NCI-H146 treated with DMSO at 0.1 percent for 48 hours (cell line): ENCODE data around the gene DGCR6L.
"Not testable (repeated sequence)": the region's sequence is repeated elsewhere in the genome, so short reads cannot be mapped to it uniquely, and the experiment has no call there.

ENCODE experiments used
- DNase-seq: peaks from one replicate; lab custom pipeline; 2025; ENCODE audit not compliant: unreplicated experiment; lab: John Stamatoyannopoulos, UW

The DGCR6L gene

DNA sequence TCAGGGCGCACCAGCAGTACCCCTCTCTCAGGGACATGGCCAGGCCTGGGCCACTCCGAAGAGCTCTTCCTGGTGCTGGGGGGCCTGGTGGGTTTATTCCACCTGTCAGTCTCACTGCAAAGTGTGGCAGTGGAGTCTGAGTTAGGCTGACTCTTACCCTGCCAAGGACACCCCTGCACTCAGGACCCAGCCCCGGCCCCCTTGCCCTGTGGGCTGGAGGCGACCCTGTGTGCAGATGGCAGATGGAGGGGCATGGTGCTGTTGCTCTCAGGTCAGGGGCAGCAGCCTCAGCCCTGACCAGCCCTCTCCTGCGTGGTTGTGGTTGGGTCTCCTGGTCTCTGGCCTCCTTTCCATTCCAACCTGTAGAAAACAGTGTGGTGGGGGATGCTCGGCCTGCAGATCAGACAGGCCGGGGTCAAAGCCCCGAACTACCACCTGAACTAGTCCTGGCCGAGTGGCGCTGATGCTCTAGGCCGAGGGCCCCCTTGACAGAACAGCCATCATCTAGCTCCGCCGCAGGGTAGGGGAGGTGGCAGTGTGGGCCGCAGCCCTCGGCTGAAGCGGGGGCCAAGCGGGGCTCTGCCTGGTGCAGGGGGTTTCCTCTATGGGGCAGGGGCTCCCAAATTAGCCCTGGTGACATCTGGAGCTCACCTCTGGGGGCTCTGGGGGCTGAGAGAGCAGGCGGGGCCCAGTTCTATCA lies 41.8 kb downstream of the DGCR6L start:
- DNase-seq, result not testable (repeated sequence)

DNA sequence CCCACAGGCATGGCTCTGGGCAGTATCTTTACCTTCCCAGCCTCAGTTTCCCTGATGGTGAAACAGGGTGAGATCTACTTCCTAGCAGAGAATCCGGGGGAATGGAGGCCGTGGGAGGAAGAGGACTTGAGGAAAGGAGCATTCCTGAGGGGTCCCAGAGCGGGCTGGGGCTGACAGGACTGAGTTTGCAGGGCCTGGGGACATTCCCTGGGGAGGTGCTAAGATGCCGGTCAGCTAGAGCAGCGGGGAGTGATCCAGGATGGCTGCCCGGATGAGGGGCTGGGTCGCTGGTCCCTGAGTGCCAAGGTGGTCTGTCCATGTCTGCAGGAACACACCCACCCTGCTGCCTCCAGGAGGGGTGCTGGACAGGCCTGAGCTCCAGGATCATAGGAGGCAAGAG lies 43.4 kb downstream of the DGCR6L start:
- no peak for DNase-seq

DNA sequence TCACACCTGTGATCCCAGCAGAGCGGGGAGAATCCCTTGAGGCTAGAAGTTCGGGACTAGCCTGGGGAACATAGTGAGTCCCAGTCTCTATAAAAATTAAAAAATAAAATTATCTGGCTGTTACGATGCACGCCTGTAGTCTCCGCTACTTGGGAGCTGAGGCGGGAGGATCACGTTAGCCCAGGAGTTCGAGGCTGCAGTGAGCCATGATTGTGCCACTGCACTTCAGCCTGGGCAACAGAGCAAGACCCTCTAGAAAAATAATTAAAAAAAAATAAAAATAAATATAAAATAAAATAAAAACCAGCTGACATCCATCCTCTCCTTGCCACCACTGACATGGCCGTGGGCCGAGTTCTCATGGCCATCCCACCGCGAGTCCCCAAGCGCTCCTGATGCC lies 44.0 kb downstream of the DGCR6L start:
- DNase-seq, result no peak

DNA sequence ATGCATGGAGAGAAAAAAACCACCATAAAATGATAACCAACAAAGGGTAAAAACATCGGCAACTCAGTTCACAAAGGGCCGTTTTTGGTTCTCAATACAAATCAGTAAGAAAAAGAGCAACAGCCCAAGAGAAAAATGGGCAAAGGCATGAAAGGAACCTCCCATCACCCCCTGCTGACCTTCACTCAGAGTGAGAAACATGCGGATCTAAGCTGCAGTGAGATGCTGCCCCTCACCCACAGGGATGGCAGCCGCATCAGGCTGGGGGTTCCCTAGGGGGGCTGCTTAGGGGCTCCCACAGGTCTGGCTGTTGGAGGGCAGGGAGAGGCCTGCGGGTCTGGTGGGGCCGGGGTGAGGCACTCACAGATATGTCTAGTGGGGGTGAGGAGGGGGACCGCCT lies 44.5 kb downstream of the DGCR6L start:
- DNase-seq, result not testable (repeated sequence)

DNA sequence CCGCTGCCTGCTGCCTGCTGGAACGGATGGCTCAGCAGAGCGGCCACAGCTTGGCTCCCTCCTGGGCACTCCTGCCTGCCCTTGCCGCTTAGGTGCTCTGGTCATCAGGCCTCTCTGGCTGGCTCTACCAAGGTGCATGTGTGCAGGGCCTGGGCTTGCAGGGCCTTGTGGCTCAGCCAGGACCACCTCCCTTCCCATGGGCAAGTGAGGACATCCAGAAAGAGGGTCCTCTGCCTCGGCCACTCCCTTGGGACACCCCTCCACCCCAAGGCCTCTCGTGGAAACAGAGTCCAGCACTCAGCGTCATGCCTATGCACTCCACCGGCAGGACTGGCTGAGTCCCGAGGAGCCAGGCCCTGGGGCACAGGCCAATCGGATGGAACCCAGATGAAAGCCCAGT lies 45.5 kb downstream of the DGCR6L start:
- not testable (repeated sequence) for DNase-seq

DNA sequence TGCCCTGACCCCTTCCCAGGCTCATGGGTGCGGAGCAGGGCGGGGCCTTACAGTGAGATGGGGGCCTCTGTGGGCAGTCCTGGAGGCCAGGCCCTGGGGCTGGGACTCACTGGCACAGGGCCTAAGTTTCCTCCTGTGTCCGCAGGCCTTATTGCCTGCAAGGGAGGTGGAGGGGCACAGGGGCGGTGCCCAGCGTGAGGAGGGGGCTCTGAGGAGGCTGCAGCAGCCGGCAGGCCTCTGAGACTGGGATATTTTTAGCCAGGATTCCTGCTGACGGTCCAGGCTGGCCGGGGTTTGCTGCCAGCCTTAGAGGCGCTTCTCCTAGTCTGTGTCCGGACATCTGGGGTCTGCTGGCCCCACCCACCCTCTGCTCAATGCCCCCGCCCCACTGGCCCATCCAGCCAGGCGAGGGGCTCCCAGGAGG lies 46.1 kb downstream of the DGCR6L start:
- no peak for DNase-seq

DNA sequence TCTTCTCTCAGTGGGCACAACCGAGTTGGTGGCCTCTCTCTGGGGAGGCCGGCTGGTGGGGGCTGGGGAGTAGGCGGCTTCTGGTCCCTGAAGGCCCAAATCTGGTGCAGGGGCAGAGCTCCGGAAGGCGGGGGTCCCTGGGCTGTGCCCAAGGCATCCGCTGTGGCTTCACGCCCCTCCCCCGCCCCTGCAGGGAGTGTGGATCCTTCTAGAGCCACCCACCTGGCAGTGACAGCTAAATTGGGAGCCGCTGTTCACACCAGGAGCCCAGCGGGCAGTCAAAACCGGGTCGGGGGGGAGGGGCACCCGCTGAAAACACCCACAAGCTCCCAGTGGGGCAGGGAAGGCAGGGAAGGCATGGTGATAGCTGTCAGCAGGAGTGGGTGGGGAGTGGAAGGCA lies 47.2 kb downstream of the DGCR6L start:
- DNase-seq, result no peak

DNA sequence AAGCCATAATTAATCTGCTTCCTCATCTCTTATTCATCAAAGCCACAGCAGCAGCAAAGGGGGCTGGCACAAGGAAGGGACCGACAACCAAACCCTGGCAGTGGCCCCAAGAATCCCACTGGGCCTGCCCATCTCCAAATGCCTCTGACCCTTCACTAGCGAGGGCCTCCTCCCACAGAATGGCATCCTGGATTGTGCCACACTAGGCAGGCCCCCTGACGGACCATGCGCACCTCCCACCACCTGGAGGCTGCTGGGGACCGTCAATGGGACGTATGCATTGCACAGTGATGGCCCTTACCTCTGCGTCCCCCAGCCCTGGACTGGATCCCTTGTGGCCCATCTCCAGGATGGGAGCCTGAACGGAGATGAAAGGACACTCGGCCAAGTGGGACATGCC lies 47.7 kb downstream of the DGCR6L start:
- no peak for DNase-seq

DNA sequence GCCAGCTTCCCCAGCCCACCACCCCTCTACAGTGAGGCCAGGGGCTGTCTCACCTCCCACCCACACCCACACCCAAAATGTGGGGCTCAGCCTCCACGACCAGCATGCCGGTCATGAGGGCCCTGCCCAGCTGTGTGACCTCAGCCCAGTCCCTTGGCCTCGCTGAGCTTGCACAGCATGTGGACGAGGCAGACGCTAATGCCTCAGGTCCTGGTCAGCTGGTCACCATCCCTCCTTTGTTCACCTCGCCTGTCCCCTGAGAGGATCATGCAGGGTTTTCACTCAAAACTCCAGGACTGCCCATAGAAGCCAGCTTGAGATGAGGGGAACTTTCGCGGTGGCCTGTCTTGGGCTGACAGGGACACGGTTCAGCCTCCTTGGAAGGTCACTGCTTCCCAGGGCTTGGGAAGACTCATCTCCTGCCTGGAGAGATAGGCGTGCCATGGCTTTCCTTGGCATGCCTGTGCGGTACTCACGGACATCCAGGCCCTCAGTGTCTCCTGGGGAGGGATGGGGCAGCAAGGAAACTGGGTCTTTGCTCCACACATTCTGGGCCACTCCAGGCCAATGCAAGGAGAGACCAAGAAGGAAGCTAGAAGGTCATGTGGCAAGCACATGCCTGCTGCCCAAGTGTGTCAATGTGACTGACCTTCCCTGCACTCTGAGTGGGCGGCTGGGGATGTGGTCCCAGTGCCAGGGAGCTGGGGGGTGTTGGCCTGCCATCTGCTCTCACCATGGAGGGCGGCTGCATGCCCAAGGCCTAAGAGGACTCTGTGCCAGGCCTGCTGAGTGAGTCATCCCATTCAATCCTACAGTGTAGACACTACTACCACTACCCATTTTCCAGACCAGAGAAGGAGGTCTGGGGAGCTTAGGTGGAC lies 48.5 kb downstream of the DGCR6L start:
- no peak for DNase-seq

DNA sequence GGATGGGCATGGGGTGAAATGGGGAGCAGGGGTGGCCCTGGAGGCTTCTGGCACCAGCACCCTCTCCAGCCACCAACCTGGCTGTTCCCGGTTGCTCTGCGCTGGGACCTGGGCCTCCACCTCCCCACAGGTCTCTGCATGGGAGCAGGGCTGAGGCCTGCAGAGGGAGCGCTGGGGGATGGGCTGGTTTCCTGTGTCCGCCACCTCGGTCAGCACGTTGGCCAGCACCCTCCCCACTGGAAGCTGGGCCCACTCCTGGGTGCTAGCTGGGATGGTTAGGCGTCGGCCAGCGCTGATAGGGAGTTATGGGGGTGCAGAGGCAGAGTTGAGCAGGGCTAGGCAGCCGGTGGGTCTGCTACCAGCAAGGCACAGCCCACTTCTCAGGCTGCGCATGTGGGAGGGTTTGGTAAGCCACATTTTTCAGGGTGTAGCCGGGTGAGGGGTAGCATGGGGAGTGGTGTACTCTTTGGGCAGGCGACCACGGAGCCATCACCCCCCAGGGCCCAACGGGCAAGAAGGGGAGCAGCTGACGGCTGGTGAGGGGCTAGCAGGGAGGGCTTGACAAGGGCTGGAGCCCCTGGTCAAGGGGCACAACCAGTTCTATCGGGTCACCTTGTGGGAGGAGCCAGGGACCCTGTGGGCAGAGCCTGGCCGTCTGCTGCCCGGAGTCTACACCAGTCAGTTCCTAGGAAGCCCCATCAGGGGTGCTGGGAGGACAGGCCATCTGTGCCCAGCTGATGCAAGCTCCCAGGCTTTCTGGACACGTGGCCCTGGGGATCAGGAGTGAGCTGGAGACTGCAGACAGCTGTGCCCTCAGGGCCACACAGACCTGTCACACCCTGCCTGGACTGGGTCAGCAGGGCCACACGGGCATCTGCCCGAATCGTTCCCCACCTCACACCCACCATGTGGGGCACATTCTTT lies 49.4 kb downstream of the DGCR6L start:
- not testable (repeated sequence) for DNase-seq

DNA sequence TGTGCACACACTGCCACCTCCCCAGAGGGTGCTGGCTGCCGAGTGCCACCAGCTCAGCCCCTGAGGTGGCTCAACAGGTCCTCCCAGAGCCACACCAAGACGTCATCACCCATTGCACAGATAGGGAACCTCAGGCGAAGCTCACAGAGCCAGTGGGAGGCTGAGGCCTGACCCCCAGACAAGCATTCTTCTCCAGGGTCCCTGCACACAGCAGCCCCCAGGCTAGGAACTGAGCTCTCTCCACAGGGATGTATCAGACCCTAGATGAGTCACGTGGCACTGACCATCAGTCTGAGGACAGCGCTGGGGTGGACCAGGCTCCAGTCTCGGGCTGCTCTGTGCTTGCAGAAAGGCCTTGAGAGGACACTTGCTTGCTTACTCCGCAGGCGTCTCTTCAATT lies 50.2 kb downstream of the DGCR6L start:
- DNase-seq, result not testable (repeated sequence)

DNA sequence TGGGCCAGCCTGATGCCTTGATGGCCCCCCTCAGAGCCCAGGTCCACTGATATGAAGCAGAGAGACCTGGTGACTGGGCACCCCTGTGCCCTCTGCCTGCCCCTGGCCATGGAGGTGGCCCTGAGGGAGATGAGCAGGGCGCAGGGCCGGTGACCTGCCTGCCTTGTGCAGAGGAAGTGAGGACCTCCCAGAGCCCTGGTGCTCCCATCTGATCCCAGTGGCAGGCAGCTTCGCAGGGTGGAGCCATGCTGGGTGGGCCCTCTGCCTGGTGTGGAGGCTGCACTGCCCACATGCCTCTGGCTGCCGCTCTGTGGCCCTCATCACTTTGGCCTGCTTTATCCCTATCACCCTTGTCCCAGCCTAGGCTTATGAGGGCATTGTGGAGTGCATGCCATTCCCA lies 50.7 kb downstream of the DGCR6L start:
- not testable (repeated sequence) for DNase-seq

DNA sequence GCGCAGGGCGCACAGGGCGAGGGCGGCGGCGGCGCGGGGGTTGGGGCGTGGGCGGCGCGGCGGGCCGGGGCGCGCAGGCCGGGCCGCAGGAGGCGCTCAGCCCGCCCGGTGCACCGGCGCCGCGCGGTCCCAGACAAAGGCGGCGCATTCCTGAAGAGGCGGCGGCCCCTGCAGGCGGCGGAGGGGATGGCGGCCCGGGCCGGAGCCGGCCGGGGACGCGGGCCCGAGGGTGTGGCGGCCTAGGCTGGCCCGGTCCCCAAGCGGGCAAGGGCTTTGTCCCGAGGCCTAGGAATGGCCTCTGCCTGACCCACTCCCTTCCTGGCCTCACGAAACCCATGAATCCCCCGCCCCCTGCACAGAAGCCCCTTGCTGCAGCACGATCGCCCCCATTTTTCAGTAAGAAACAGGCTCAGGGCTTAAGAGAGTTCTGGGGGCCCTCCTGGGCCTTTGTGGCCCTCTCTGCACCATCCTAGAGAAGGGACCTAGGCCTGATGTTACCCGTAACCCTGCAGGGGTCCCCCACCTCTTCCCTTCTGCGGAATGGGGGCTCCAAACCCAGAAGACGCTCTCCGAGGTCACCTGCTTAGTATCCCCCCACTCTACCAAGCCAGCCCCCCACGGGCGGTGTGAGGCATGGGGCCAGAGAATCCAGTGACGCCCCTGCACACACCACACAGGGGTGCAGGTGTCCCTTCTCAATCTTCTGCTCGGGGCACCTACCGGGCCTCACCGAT lies 51.4 kb downstream of the DGCR6L start, which contains the start of gene RTN4R:
Gene RTN4R, minus strand, starts transcription at position 40 of the 734 bp plus-strand sequence. CDS start 226 bp downstream, outside the sequence.
- DNase-seq, result peak; percentile 1

DNA sequence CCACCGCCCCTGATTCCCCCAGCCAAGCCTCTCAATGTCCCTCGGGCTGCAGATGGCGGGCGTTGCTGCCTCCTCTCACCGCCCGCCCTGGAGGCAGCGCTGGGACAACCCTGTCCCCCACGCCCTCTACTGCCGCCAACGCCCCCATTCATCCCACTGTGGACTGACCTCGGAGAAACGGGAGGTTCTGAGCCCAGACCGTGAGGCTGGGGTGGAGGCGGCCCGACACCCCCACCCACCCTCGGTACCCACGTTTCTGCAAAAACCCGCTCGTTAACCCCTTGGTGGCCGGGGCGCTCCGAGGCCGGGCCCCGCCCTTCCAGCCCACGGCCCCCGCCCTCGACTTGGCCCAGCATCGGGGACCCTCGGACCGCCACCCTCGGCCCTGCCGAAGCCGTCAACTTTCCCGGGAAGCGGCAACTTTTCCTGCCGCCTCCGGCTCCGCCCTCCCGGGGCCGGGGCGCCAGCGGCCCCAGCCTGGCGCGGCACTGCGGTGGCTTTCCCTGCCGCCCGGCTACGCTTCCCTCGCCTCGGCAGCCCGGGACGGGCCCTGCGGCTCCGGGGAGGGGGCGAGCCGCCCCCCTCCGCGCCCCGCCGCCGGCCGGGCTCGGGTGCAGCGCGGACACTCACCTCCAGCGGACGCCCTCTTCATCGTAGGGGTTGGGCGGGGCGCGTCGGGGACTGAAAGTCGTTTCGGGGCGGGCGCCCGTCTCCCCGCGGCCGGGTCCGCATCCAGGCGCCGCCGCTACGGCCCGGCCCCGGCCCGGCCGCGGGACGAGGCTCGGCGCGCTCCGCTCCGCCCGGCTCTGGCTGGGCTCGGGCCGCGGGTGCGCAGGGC lies 52.2 kb downstream of the DGCR6L start:
- no peak for DNase-seq

DNA sequence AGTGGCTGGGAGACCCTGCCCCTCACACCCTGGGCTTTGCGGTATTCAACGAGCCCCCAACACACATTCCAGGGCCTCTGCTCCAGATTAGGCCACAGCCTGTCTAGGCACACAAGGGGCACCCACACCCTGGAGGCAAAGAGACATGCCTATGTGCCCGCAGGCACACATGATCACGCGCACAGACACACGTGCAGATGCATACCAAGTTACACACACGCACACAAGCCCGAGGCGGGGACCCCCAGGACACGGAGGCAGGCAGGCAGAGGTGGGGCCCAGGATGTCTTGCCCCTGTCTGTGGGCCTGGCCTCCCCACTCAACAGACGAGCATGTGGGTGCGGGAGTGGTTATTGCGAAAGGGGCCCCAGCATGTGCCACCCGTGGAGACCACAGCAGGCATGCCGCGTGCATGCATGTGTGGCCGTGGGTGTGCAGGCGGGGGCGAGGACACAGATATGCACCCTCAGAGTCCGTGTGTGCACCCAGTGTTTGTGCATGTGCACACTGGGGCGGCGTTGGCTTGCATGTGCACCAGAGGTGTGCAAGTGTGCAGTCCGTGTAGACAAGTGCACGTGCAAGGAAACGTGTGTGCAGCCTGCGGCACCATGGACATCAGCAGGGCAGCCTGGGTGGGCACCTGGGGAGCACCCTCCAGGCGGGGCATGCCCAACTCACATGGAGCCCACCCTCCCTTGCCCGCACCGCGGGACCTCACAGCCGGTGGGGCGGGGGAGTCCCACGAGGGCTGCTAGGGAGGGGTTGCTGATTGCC lies 53.0 kb downstream of the DGCR6L start:
- not testable (repeated sequence) for DNase-seq

DNA sequence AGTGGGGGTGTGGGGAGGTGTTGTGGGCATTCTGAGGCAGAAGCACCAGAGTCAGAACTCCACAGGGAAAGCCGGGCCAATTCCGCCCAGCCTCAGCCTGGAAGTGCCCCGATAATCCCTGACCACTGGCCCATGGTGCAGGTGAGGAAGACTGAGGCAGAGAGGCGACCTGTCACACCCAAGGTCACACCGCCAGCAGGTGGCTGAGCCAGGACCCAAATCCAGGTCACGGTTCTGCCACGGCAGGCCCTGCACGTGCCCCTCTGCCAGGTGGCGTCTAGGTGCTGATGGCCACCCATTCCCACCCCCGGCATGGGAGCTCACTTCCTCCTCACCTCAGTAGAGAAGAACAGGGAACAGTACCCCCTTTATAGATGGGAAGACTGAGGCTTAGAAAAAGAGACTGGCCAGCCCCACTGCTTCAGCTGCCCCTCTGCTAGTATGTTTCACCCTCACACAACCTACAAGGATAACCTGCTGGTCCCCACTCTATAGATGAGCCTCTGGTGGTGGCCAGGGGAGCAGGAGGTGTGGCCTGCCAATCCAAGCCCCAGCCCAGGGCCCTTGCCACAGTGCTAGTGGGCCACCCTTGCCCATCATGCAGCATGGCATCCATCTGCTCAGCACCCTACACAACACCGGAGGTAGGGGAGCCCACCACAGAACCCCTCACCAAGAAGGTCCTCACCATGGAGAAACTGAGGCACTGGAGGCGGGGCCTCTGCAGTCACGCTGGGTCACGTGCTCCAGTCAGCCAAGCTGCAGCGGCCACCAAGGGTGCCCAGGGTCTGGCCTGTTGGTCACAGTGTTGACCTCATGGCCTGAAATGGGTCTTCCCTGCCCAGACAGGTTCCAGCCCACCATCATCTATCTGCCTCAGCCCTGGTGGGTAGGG lies 53.8 kb downstream of the DGCR6L start:
- DNase-seq, result not testable (repeated sequence)

DNA sequence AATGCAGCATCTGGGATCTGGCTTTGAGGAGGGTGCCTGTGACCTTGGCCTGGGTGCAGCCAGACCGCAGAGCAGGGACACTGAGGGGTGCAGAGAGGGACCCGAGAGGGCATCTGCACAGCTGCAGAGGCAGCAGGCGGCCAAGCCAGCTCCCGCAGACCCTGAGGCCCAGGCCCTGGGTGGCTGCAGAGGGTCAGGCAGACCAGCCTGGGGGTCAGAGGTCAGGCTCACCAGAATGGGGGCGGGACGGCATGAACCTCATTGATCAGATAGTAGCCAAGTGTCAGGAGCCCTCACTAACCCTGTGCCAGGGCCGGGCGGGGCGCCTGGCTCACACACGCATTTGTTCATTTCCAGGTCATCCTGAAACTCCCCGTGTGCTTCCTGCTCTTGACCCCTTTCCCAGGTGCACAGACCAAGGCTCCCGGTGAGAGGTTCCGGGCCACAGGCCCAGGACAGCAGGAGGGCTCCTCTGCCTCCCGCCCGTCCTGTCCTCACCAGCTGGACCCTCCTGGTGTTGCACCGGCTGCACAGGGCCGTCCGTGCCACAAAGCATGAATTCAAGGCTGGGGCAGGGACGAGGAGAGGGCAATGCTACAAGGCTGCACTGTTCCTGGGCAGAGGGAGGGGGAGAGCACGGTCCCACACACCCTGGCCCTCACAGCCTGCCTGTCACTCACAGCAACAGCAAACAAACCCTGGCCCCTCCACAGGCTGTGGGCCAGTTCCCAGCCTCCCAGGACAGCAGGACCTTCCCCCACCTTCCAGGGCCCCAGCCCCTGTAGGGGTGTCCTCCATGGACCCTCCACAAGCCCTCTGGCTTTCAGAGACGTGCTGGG lies 55.0 kb downstream of the DGCR6L start:
- DNase-seq, result no peak
